Right ventricle myocardium superior (tissue), 1 donor: ENCODE measurements around the gene ILKAP. TPM values are rescaled to one million over a fixed set of nuclear protein-coding genes. Genes with fewer than 3 reads are reported as not detected.
A peak's percentile ranks its signal among the peaks of the same experiment; 100 is the strongest.

Experiments
- ATAC-seq: fragments of 200-7000 bp; cut with Tn5 transposase; one replicate; pipeline ENCODE4 v1.9.1; 2020; ENCODE audit warnings: mild to moderate bottlenecking; ENCODE audit not compliant: poor library complexity
- DNase-seq: peaks from one replicate; pipeline ENCODE4 v3.0.0-alpha.2; 2020
- intact Hi-C: fragments of 100-400 bp; cut with DNase I; formaldehyde crosslinking; loops from one replicate; pipeline ENCODE4 v1.11.2; 2022
- total RNA-seq: library from RNA; stranded (reverse); fragmentation: NEBNext Ultra II Directional; extraction: Animal tissue kit (Norgen Biotek cat#: 25700); gene quantifications from one replicate; pipeline ENCODE4 v1.2.1, GENCODE V29; 2021
- donor health status: DM: no; HTN: yes; CAD: no; lungs with severe emphysema.

Gene ILKAP
- total RNA-seq, 1 donor from 2014 or later = 23.8 TPM

- intact Hi-C loops = loop anchor here (10.0 kb wide), 1 partner anchor 289 kb away; the partner anchor contains the start of gene RAMP1
- ATAC-seq (peak; percentile 53), DNase-seq (peak; percentile 67)
These were observed 60.1 kb downstream of the ILKAP start for GRCh38 chr2:238143239-238143951.

GRCh38 chr2:238142382-238143205 lies 60.9 kb downstream of the ILKAP start:
- intact Hi-C loops = loop anchor here (10.0 kb wide), 1 partner anchor 288 kb away; the partner anchor contains the start of gene RAMP1
- no peak for DNase-seq
- no peak for ATAC-seq

- intact Hi-C loops = loop anchor here (10.0 kb wide), 1 partner anchor 287 kb away; the partner anchor contains the start of gene RAMP1
These were observed 61.8 kb downstream of the ILKAP start for GRCh38 chr2:238141541-238142318.

GRCh38 chr2:238140721-238141540 lies 62.6 kb downstream of the ILKAP start:
- intact Hi-C loops = loop anchor here (10.0 kb wide), 1 partner anchor 286 kb away; the partner anchor contains the start of gene RAMP1
- no peak for ATAC-seq
- no peak for DNase-seq

More at GRCh38 chr2:238141541-238142318, 61.8 kb downstream of the ILKAP start:
- DNase-seq (no peak), ATAC-seq (no peak)

GRCh38 chr2:238140040-238140439 lies 63.5 kb downstream of the ILKAP start:
- DNase-seq = no peak
- ATAC-seq = no peak
- intact Hi-C loops = loop anchor here (10.0 kb wide), 1 partner anchor 285 kb away; the partner anchor contains the start of gene RAMP1

- intact Hi-C loops = loop anchor here (10.0 kb wide), 1 partner anchor 285 kb away; the partner anchor contains the start of gene RAMP1
- DNase-seq = no peak
- peak; percentile 62 for ATAC-seq
These were observed 64.1 kb downstream of the ILKAP start for GRCh38 chr2:238139196-238140039.

GRCh38 chr2:238138331-238139195 lies 64.9 kb downstream of the ILKAP start, which contains the start of gene KLHL30:
Gene KLHL30 (plus strand): TSS chr2:238138668. CDS start chr2:238140755, 2,087 bp downstream.
- DNase-seq (peak; percentile 78), ATAC-seq (peak; percentile 88)
- intact Hi-C loops = no loop called here

- ATAC-seq = no peak
- DNase-seq = no peak
- intact Hi-C loops = no loop called here
These were observed 65.6 kb downstream of the ILKAP start for GRCh38 chr2:238137885-238138284.

GRCh38 chr2:238136820-238137537 lies 66.5 kb downstream of the ILKAP start:
- DNase-seq (peak; percentile 77), ATAC-seq (peak; percentile 10)
- intact Hi-C loops = no loop called here

GRCh38 chr2:238135601-238136150 lies 67.8 kb downstream of the ILKAP start:
- no peak for ATAC-seq
- peak; percentile 15 for DNase-seq
- intact Hi-C loops = no loop called here

GRCh38 chr2:238134393-238134785 lies 69.1 kb downstream of the ILKAP start:
- DNase-seq (peak; percentile 33), ATAC-seq (no peak)
- intact Hi-C loops = no loop called here

- intact Hi-C loops = no loop called here
- peak; percentile 32 for DNase-seq
- no peak for ATAC-seq
These were observed 69.7 kb downstream of the ILKAP start for GRCh38 chr2:238133499-238134392.

- intact Hi-C loops = no loop called here
These were observed 70.7 kb downstream of the ILKAP start for GRCh38 chr2:238132463-238133450.

More at GRCh38 chr2:238132463-238133450, 70.7 kb downstream of the ILKAP start:
- DNase-seq = peak; percentile 31
- ATAC-seq = no peak
